HG02981 (cell line): ENCODE measurements around the gene SLC25A33.
"Not testable (repeated sequence)": the region's sequence is repeated elsewhere in the genome, so short reads cannot be mapped to it uniquely, and the experiment has no call there.

ENCODE experiments used
- ATAC-seq: cut with Tn5 transposase; IDR thresholded peaks from one replicate; pipeline ENCODE4 v1.9.1; 2021; ENCODE audit warnings: mild to moderate bottlenecking, moderate library complexity; ENCODE audit not compliant: unreplicated experiment

The SLC25A33 gene

DNA sequence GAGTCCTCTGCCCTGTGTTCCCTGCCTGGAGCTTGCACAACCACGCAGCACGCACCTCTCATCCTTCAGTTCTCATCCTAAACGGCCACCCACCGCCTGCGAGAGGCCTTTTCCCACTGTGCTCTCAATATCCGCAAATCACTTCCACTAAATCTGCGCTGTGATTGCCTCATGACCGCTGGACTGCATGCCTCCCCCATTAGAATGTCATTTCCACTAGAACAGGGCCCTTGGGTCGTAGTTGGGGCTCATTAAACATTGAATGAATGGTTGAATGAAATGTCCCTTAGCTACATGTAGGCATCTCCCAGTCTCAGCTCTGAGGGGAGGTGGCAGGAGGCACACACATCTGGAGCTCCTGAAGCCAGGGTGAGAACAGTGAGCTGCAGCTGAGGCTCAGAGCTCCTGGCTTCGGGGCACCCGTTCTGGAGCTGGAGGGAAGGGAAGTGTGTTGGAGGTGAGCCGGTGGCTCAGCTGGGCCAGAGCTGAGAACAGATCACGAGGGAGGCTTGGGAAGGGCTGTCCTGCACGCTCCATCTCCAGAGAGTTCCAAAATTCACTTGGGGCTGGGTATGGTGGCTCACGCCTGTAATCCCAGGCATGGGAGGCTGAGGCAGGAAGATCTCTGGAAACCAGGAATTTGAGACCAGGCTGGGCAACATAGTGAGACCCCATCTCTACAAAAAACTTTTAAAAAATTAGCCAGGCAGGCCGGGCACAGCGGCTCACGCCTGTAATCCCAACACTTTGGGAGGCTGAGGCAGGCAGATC, 79.8 kb downstream of the SLC25A33 start:
- no peak for ATAC-seq

DNA sequence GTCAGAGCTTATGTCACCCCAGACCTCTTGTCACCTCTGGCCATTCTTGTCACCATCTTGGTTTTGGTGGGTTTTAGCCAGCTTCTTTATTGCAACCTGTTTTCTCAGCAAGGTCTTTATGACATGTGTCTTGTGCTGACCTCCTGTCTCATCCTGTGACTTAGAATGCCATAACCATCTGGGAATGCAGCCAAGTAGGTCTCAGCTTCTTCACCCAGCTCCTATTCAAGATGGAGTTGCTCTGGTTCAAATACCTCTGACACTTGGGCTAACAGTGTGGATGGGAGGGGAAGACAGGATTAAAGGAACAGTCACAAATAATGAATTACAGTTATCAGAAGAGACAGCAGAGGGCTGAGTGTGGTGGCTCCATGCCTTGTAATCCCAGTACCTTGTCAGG, 81.8 kb downstream of the SLC25A33 start:
- ATAC-seq: no peak

DNA sequence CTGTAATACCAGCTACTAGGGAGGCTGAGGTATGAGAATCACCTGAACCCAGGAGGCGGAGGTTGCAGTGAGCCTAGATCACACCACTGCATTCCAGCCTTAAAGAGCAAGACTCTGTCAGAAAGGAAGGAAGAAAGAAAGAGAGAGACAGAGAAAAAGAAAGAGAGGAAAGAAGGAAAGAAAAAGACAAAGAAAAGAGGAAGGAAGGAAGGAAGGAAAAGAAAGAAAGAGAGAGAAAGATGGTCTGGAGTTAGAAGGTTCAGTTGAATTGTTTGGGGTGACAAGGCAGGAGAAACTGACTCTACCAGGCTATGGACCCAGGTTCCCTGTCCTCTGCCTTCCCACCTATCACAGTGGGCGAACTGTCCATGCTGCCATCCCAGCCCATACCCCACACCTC, 84.8 kb downstream of the SLC25A33 start:
- ATAC-seq: no peak

DNA sequence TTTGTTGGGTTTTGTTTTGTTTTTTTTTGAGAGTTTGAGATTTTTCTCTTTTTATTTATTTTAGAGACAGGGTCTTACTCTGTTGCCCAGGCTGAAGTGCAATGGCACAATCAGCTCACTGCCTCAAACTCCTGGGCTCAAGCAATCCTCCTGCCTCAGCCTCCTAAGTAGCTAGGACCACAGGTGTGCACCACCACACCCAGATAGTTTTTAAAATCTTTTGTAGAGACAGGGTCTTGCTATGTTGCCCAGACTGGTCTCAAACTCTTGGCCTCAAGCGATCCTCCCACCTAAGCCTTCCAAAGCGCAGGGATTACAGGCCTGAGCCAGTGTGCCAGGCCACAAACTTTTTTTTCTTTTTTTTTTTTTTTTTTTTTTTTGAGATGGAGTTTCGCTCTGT, 85.8 kb downstream of the SLC25A33 start:
- ATAC-seq: not testable (repeated sequence)

DNA sequence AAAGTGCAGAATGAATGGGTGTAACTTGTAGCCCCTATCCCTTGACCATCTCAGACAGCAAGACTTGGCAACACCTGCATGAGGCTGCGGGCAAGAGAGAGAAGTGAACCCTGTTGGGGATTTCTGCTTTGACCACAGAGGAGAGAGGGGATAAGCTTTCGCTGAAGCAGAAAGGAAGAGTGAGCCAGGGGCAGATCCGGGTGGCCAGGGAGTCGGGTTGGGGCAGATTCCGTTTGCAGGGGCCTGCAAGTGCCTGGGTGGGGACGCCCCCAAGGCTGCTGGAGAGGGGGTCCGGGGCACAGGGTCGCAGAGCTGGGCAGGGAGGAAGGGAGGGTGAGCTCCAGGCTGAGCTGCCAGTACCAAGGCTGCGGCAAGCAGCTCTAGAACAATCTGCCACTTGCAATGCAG, 86.9 kb downstream of the SLC25A33 start:
- peak; percentile 34 for ATAC-seq

DNA sequence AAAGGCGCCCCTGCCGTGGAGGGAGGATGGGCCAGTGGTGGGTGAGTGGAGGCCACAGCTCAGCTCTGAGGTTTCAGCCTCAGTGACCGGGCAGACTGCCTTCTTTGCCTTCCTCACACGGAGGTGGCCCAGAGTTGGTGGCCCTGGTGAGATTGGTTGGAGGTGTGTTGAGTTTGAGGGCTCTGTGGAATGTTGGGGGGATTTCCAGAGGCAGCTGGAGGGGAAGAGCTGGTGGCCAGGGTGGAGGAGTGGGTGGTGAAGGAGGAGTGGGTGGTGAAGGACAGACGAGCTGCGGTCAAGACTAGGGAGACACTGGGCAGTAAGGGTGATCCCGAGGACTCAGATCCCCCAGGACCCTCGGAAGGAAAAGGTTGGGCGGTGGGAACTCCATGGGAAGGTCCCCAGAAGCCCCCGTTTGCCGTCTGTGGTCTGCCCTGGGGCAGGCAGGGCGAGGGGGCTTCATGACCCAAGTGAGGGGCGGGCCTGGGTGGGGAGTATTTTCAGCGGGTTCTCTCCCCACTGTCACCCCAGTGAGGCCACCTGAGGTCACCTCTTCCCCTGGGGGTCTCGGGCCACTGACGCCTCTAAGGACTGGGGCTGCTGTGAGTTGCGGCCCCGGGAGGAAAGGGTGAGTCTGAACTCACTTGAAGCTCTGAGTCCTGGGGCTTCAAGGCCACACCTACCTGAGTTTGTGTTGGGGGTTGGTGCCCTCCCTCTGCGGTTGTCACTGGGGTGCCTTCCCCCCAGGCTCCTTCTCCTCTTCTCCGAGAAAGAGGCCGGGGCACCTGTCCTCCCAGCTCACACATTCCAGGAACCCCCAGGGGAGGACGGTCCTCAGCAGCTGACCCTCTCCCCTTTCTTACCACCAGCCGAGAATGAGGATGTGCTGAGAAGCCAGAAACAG, 89.5 kb downstream of the SLC25A33 start:
- ATAC-seq: no peak

DNA sequence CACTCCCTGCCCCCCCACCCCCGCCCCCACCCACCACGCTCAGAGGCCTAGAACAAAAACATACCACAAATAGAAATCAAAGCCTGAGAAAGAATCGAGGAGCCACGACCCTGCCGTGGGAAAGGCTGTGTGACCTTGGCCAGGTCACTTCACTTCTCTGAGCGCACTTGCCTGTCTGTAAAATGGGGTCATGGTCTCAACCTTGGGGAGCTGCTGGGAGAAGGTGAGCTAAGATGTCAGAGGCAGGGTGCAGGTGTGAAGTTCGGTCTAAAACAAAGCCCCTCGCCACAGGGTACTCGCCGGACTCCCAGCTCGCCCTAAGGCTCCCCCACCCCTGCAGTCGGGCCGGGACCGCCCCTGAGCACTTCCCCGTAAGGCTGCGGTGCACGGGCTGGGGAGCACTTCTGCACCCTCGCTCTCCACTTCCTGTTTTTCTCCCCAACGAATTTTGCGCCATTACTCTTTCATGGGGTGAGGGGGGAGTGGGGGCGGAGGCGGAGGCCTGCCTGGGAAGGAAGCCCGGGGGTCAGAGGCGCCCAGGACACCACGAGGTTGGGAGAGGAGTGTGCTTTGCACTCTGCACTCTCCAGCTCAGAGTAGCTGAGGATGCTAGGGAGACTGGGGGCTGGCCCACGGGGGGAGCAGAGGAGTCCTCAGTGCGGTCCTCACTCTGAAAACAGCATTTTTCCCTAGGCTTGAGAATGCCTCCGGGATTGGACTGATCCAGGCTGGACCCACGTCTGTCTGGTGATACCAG, 90.4 kb downstream of the SLC25A33 start:
- ATAC-seq: peak; percentile 31

DNA sequence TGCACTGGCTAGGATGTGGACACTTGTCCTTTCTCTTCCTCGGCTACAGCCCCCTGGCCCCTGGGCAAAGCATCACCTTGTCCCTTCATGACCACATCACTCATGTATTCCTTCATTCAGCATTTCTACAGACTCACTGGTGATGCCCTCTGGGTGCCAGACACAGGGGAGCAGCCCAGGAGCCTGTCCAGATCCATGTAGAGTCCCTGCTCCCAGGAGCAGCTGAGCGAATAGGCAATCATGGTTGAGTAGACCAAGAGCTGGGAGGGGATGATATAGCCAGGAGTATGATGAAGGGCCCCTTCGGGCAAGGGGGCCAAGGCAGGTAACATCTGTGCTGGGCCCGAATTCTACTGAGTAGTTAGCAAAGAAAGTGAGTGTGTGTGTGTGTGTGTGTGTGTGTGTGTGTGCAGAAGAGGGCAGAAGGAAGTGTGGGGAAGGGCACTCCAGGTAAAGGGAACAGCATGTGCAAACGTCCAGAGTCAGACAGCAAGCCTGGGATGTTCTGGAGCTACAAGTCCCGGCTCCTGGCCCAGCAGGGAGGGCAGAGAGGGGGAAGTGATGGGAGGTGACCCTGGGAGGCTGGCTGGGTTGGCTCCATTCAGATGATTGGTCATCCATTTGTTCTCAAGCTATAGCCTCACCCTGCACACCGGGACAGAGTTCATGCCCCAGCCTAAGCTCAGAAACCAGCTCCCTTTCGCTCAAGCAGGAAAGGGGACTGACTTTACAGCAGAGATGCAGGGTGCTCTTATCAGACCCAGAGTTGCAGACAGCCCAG, 91.3 kb downstream of the SLC25A33 start:
- ATAC-seq: no peak

DNA sequence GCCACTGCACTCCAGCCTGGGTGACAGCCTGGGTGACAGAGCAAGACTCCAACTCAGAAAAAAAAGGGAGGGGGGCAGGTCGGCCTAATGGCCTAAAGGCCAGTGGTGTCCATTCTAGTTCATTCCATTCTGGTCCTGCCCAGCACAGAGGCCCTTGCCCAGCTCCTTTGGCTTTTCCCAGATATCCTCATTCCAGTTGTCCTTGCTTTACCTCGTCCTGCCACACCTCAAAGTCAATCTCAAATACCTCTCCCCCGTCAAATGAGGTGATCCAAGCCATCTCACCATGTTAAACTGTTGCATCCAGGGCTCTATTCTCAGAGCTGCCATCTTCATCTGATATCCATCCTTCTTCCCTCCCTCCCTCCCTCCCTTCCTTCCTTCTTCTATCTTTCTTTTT, 92.3 kb downstream of the SLC25A33 start:
- ATAC-seq: no peak

DNA sequence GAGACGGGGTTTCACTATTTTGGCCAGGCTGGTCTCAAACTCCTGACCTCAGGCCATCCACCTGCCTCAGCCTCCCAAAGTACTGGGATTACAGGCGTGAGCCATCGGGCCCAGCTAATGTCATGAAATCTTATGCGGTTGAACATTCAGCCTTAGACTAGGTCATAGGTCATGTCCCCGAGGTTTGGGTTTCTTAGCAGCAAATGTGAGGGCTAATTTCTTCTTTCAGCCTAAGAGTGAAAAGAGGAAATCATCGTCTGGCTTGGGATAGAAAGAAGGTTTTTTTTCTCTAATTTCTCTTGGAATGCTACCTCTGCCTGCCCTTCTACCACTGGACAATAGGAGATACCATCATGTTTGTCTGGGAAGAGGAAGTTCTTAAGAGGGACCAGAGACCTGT, 94.2 kb downstream of the SLC25A33 start:
- no peak for ATAC-seq

DNA sequence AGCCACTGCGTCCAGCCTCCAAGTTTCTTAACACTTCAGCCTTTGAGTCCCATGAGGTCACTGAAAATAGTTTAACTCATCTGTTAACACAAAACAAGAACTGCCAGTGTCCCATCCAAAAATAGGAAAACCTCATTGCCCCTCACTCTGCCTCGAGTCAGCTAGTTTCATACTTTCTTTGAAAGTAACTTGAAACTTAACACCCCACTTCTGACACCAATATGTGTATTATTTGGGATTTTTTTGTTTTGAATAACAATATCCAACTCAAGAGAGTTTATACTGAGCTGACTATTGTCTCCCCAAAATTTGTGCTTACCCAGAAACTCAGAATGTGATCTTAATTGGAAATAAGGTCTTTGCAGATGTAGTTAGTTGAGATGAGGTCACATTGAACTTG, 95.3 kb downstream of the SLC25A33 start:
- no peak for ATAC-seq
